NT2/D1 (cell line): ENCODE results near the gene ADAM17.

Source experiments
- SUZ12 ChIP-seq: IDR thresholded peaks from 2 replicates; pipeline ENCODE4 v1.6.1; 2011; ENCODE audit not compliant: insufficient read length, insufficient read depth; ENCODE audit errors: extremely low read depth
- YY1 ChIP-seq: IDR thresholded peaks from 2 replicates; pipeline ENCODE4 v1.6.1; 2011; ENCODE audit not compliant: insufficient read length, insufficient read depth
- ZNF274 ChIP-seq: IDR thresholded peaks from 2 replicates; pipeline ENCODE4 v1.6.1; 2011; ENCODE audit warnings: mild to moderate bottlenecking, low read depth, low read length

DNA sequence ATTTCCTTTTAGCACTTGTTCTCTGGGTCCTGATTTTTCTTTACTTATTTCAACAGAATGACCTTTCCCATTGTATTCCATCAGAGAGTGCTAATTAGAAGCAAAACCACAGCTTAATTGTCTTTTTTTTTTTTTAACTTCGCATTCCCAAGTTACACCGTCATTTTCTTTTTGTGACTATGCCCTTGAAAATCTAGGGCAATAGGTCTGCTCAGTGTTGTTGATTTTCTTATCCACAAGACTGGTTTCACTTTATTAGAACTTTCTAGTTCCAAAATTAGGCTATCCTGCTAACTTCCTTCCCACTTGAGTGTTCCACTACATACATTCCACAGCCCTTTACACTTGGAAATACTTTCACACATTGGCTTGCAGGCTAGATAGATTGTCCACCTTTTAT, 18.7 kb upstream of the ADAM17 start:
- TF ChIP-seq YY1 = no peak
- no peak for TF ChIP-seq SUZ12
- no peak for TF ChIP-seq ZNF274
